Measurements from ENCODE around the gene SLC5A5. TPM values are rescaled to one million over a fixed set of nuclear protein-coding genes. Genes with fewer than 3 reads are reported as not detected.

Gene SLC5A5
- total and polyA plus RNA-seq, 10 of the 15 experiments (the other 5 are each of a cell fraction or from before 2014, with no cell fraction given): 0.02 to 0.08 (median 0.05) TPM; not detected in 3

- TF ChIP-seq RELA (IDR thresholded peaks at IDR 0.05; ENCODE audit: borderline replicate concordance, partially characterized antibody) (peak; percentile 84), NKRF (conservative IDR thresholded peaks at IDR 0.05) (peak; percentile 95), TARDBP (IDR thresholded peaks at IDR 0.05; ENCODE audit: borderline replicate concordance) (peak; percentile 75), TCF3 (IDR thresholded peaks at IDR 0.05; ENCODE audit: borderline replicate concordance, insufficient read depth, low read depth, low read length) (peak; percentile 46; the same call in 1 of the 2 replicates), TCF7 (IDR thresholded peaks at IDR 0.05; ENCODE audit: borderline replicate concordance) (no peak), CBFB (IDR thresholded peaks at IDR 0.05; ENCODE audit: low read depth) (peak; percentile 80; the same call in 1 of the 2 replicates), HCFC1 (IDR thresholded peaks at IDR 0.05; ENCODE audit: low read length) (peak; percentile 97), TCF12 (IDR thresholded peaks at IDR 0.05; ENCODE audit: low read depth, low read length) (peak; percentile 71; the same call in 1 of the 2 replicates), NFIC (IDR thresholded peaks at IDR 0.05; ENCODE audit: low read depth, low read length) (no peak), CHD1 (IDR thresholded peaks at IDR 0.05; ENCODE audit: low read depth, low read length) (peak; percentile 69; the same call in 1 of the 2 replicates), PML (IDR thresholded peaks at IDR 0.05; ENCODE audit: low read length) (peak; percentile 89; the same call in 1 of the 2 replicates), HDGF (IDR thresholded peaks at IDR 0.05) (peak; percentile 89), NR2C1 (IDR thresholded peaks at IDR 0.05) (peak; percentile 63), BMI1 (IDR thresholded peaks at IDR 0.05; ENCODE audit: borderline replicate concordance) (no peak), GATAD2B (conservative IDR thresholded peaks at IDR 0.05; ENCODE audit: low read depth) (peak; percentile 67), TAF1 (IDR thresholded peaks at IDR 0.05; ENCODE audit: borderline replicate concordance, low read depth, low read length) (peak; percentile 99), ESRRA (IDR thresholded peaks at IDR 0.05; ENCODE audit: low read length) (no peak)
- TF ChIP-seq, protein P1, sequence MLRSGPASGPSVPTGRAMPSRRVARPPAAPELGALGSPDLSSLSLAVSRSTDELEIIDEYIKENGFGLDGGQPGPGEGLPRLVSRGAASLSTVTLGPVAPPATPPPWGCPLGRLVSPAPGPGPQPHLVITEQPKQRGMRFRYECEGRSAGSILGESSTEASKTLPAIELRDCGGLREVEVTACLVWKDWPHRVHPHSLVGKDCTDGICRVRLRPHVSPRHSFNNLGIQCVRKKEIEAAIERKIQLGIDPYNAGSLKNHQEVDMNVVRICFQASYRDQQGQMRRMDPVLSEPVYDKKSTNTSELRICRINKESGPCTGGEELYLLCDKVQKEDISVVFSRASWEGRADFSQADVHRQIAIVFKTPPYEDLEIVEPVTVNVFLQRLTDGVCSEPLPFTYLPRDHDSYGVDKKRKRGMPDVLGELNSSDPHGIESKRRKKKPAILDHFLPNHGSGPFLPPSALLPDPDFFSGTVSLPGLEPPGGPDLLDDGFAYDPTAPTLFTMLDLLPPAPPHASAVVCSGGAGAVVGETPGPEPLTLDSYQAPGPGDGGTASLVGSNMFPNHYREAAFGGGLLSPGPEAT (IDR thresholded peaks at IDR 0.05; ENCODE audit: low read depth): no peak; the same call in 1 of the 2 replicates
- TF ChIP-seq, protein P2, sequence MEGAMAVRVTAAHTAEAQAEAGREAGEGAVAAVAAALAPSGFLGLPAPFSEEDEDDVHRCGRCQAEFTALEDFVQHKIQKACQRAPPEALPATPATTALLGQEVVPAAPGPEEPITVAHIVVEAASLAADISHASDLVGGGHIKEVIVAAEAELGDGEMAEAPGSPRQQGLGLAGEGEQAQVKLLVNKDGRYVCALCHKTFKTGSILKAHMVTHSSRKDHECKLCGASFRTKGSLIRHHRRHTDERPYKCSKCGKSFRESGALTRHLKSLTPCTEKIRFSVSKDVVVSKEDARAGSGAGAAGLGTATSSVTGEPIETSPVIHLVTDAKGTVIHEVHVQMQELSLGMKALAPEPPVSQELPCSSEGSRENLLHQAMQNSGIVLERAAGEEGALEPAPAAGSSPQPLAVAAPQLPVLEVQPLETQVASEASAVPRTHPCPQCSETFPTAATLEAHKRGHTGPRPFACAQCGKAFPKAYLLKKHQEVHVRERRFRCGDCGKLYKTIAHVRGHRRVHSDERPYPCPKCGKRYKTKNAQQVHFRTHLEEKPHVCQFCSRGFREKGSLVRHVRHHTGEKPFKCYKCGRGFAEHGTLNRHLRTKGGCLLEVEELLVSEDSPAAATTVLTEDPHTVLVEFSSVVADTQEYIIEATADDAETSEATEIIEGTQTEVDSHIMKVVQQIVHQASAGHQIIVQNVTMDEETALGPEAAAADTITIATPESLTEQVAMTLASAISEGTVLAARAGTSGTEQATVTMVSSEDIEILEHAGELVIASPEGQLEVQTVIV (IDR thresholded peaks at IDR 0.05; ENCODE audit: borderline replicate concordance, partially characterized antibody): peak; percentile 88
- TF ChIP-seq, protein P3, sequence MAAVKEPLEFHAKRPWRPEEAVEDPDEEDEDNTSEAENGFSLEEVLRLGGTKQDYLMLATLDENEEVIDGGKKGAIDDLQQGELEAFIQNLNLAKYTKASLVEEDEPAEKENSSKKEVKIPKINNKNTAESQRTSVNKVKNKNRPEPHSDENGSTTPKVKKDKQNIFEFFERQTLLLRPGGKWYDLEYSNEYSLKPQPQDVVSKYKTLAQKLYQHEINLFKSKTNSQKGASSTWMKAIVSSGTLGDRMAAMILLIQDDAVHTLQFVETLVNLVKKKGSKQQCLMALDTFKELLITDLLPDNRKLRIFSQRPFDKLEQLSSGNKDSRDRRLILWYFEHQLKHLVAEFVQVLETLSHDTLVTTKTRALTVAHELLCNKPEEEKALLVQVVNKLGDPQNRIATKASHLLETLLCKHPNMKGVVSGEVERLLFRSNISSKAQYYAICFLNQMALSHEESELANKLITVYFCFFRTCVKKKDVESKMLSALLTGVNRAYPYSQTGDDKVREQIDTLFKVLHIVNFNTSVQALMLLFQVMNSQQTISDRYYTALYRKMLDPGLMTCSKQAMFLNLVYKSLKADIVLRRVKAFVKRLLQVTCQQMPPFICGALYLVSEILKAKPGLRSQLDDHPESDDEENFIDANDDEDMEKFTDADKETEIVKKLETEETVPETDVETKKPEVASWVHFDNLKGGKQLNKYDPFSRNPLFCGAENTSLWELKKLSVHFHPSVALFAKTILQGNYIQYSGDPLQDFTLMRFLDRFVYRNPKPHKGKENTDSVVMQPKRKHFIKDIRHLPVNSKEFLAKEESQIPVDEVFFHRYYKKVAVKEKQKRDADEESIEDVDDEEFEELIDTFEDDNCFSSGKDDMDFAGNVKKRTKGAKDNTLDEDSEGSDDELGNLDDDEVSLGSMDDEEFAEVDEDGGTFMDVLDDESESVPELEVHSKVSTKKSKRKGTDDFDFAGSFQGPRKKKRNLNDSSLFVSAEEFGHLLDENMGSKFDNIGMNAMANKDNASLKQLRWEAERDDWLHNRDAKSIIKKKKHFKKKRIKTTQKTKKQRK (IDR thresholded peaks at IDR 0.05; ENCODE audit: low read depth, low read length): peak; percentile 90
These were observed 12.0 kb upstream of the SLC5A5 start, which contains the start of gene RPL18A (continued) for GRCh38 chr19:17859533-17860330.
